C4-2B (cell line): ENCODE measurements around the gene NOCT.

ENCODE experiments used
- CTCF ChIP-seq: fragments of 450-650 bp; conservative IDR thresholded peaks from 2 replicates; pipeline ENCODE4 v1.5.1; 2017; ENCODE audit warnings: mild to moderate bottlenecking
- ZFX ChIP-seq: fragments of 450-650 bp; IDR thresholded peaks from 2 replicates; pipeline ENCODE4 v1.6.1; 2017

- TF ChIP-seq CTCF (no peak), ZFX (no peak)
These were observed 9.1 kb downstream of the NOCT start for GRCh38 chr4:139024686-139025085.
